Measurements from ENCODE around the gene NDUFAF8. TPM values are rescaled to one million over a fixed set of nuclear protein-coding genes. Genes with fewer than 3 reads are reported as not detected.

The NDUFAF8 gene
- polyA plus RNA-seq, 1 experiment: 70.8 TPM

DNA sequence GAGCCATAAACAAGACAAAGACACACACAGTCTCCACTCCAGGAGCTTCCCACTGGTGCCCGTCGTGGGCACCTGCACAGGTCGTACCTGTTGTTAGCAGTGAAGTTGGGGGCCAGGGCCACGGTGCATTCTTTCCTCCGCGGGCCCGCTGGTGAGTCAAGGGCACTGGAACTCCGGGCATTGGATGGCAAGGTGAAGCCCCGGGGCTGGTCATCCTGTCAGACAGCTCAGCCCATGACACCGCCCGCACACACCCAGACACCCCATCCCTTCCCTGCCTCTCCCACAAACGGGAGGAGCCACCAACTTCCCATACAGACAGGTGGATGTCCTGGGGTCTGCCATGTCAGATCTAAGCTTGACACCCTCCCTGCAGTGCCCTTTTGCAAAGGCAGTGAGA, 32.5 kb upstream of the NDUFAF8 start:
- ChIA-PET POLR2A (no interaction called here), CTCF (no interaction called here)
- H3K4me3 ChIP-seq (ENCODE audit: low read depth, low read length): no peak overlapping the region
- H3K36me3 ChIP-seq (ENCODE audit: control insufficient read depth, insufficient read depth, low read length): no peaks in the 10 kb centered on the region; the same call in 1 of the 2 replicates
- H3K27me3 ChIP-seq (ENCODE audit: control insufficient read depth, insufficient read depth, low read length): no peaks in the 10 kb centered on the region
- TF ChIP-seq, protein P1, sequence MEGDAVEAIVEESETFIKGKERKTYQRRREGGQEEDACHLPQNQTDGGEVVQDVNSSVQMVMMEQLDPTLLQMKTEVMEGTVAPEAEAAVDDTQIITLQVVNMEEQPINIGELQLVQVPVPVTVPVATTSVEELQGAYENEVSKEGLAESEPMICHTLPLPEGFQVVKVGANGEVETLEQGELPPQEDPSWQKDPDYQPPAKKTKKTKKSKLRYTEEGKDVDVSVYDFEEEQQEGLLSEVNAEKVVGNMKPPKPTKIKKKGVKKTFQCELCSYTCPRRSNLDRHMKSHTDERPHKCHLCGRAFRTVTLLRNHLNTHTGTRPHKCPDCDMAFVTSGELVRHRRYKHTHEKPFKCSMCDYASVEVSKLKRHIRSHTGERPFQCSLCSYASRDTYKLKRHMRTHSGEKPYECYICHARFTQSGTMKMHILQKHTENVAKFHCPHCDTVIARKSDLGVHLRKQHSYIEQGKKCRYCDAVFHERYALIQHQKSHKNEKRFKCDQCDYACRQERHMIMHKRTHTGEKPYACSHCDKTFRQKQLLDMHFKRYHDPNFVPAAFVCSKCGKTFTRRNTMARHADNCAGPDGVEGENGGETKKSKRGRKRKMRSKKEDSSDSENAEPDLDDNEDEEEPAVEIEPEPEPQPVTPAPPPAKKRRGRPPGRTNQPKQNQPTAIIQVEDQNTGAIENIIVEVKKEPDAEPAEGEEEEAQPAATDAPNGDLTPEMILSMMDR (IDR thresholded peaks at IDR 0.05; ENCODE audit: insufficient read depth, low read depth, low read length): no peak
- no peak for DNase-seq (ENCODE audit: low read depth)

DNA sequence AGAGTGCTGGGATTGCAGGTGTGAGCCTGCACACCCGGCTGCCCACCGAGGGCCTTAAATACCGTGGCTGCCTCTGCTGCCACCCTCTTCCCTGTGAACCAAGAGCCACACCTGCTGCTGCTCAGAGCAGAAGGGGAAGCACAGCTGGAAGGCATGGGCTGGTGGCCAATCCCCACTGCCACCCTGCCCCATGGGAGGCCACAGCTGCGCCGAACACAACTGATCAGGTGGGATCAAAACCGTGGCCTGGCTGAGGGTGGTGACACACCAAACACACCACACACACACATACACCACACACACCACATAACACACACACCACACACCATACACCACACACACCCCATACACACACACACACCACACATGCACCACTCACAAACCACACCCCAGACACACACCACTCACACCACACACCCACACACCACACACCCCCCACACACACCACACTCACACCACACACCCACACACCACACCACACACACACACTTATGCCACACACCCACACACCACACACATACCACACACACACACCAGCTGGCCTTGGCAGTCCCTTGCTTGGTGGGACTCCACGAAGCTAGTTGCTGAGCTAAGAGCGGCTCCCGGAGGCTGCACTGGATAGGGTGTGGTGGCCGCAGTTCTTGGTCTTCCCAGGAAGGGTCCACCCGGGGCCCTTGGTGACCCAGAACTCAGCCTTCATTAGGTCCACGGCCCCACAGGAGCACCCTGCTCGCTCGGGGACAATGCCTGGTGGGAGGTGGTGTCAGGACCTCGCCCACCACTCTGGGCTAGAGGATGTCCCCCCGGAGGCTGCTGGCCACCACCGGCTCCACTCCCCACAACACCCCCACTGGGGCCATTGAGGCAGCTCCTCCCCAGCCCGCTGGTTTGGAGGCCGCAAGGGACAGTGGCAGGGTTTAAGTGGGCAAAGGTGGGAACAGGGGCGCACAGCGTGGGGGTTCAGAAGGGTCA, 31.2 kb upstream of the NDUFAF8 start:
- ChIA-PET CTCF (interaction anchor here (0.8 kb wide), 1 partner anchor 65 kb away, joined by 3 read pairs; no protein-coding TSS in a partner anchor), POLR2A (no interaction called here)
- no peak for DNase-seq (ENCODE audit: low read depth)
- Histone ChIP-seq H3K27me3 (ENCODE audit: control insufficient read depth, insufficient read depth, low read length) (no peaks in the 10 kb centered on the region), H3K4me3 (ENCODE audit: low read depth, low read length) (no peak overlapping the region), H3K36me3 (ENCODE audit: control insufficient read depth, insufficient read depth, low read length) (no peaks in the 10 kb centered on the region; the same call in 1 of the 2 replicates)
- TF ChIP-seq, protein P1 (IDR thresholded peaks at IDR 0.05; ENCODE audit: insufficient read depth, low read depth, low read length): no peak

DNA sequence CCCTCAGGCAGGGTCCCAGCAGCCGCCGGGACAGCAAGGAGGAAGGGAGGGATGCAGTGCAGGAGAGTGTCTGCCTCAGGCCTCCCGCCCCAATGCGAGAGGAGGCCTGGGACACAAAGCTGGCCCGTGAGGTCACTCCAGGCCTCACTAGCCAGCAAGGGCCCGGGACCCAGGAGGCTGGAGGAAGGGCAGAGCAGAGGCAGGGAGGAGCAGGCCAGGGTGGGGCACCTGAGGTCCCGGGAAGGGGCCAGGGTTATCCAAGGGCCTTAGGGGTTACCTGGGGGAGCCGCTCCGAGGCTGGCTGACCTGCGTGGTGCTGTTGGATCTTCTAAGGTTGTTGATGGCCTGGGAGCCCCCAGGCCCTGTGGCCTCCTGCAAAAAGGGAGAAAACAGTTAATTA, 30.5 kb upstream of the NDUFAF8 start:
- TF ChIP-seq, protein P1 (IDR thresholded peaks at IDR 0.05; ENCODE audit: insufficient read depth, low read depth, low read length): no peak
- CTCF ChIA-PET: no interaction called here
- POLR2A ChIA-PET: no interaction called here

DNA sequence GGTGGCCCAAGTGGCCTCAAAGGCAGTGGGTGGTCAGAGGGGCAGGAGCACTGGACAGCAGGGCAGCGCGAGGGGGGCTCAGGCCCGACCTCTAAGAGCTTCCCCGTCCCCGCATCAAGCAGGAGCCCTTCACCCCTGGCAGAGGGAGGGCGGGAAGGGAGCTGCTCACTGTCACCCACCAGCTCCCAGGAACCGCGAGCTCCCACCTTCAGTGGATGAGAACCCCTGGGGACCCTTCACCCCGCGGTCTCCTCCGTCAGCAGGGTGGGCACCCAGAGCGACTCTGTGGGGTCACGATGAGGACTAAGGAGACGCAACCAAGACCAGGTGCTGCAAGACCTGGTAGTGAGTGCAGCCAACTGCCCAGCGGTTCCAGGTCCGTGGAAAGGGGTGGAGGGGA, 30.0 kb upstream of the NDUFAF8 start:
- ChIA-PET POLR2A (interaction anchor here (0.5 kb wide), 1 partner anchor 186 kb away, joined by 3 read pairs; the partner anchor contains the start of gene BAHCC1), CTCF (no interaction called here)
- no peaks in the 10 kb centered on the region; the same call in 1 of the 2 replicates for H3K36me3 ChIP-seq (ENCODE audit: control insufficient read depth, insufficient read depth, low read length)
- TF ChIP-seq, protein P1 (IDR thresholded peaks at IDR 0.05; ENCODE audit: insufficient read depth, low read depth, low read length): no peak
- H3K27me3 ChIP-seq (ENCODE audit: control insufficient read depth, insufficient read depth, low read length): no peaks in the 10 kb centered on the region
- no peak for DNase-seq (ENCODE audit: low read depth)
- H3K4me3 ChIP-seq (ENCODE audit: low read depth, low read length): no peak overlapping the region

More for the DNA sequence above, 30.5 kb upstream of the NDUFAF8 start:
- Histone ChIP-seq H3K4me3 (ENCODE audit: low read depth, low read length) (no peak overlapping the region), H3K27me3 (ENCODE audit: control insufficient read depth, insufficient read depth, low read length) (no peaks in the 10 kb centered on the region), H3K36me3 (ENCODE audit: control insufficient read depth, insufficient read depth, low read length) (no peaks in the 10 kb centered on the region; the same call in 1 of the 2 replicates)
- no peak for DNase-seq (ENCODE audit: low read depth)

DNA sequence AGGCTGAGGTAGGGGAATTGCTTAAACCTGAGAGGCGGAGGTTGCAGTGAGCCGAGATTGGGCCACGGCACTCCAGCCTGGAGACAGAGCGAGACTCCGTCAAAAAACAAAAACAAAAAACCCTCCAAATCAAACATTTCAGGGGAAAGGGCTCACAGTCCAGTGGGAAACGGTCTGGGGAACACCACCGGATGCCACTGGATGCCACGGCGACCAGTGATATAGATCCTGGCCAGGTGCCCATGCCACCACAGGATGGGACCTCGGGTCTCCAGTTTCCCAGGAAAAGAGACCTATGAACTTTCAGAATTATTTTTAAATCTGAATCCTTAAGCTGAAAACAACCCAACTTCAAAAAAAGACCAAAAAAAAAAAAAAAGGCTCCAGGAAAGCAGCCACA, 28.7 kb upstream of the NDUFAF8 start:
- TF ChIP-seq, protein P1 (IDR thresholded peaks at IDR 0.05; ENCODE audit: insufficient read depth, low read depth, low read length): no peak
- no peaks in the 10 kb centered on the region; the same call in 1 of the 2 replicates for H3K36me3 ChIP-seq (ENCODE audit: control insufficient read depth, insufficient read depth, low read length)
- no peak overlapping the region for H3K4me3 ChIP-seq (ENCODE audit: low read depth, low read length)
- POLR2A ChIA-PET: no interaction called here
- no peaks in the 10 kb centered on the region for H3K27me3 ChIP-seq (ENCODE audit: control insufficient read depth, insufficient read depth, low read length)
- CTCF ChIA-PET: interaction anchor here (1.7 kb wide), 1 partner anchor 68 kb away, joined by 6 read pairs; no protein-coding TSS in a partner anchor
- no peak for DNase-seq (ENCODE audit: low read depth)
